ENCODE measurements around the gene MSMP.

MSMP gene

DNA sequence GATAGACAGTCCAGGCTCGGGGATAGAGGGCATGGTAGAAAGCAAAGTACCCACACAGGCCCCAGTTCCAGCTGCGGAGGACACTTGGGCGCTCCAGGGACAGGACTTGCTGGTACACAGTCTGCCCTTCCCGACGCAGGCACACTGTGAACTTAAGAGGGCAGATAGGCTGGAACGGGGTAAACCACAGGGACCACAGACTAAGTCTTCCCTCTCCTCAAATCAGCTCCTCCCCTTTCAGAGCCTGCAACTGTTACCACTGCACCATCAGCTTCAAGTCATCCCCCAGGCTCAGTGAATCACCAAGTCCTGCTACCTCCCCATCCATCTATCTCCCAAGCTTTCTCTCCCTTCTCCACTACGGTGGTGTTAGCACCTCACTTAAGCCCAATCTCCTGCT lies 12.3 kb downstream of the MSMP start:
- no peak for DNase-seq

DNA sequence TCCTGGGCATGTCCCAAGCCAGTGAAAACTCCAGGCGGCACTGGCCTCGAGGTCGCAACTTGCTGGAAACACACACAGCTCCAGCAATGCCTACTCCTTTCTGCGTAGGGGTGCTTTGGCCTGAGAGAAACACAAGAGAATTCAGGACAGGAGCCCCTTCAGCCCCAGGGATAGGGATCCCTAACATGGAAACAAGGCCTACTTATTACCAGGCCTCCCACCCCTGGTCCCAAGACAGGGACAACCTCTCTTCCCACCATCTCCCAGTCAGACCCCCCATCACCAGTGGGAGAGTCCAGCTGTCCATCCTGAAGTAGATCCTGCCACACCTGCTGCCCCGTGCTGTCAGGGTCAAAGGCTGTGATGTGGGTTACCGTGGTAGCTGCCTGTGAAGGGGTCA lies 13.8 kb downstream of the MSMP start:
- DNase-seq, result no peak

DNA sequence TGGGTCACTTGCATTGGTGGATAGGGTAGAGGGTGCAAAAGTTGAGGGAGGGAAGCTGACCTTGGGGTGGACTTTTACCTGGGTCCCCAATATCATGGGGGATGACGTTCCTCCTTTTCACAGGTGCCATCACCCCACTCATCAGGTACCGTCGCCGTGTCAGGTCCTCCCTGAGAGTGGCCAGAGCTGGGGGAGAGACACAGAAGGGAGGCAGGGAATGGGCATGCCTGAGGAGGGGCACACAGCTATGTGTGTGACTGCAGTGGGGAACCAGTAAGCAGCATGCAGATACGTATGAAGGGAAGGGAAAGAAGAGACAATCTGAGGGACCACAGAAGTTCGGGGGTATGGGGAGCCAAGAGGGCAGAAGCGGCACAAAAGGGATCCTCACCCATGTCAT lies 15.2 kb downstream of the MSMP start:
- no peak for DNase-seq

GRCh38 chr9:35738186-35738585 lies 15.9 kb downstream of the MSMP start:
- no peak for DNase-seq

DNA sequence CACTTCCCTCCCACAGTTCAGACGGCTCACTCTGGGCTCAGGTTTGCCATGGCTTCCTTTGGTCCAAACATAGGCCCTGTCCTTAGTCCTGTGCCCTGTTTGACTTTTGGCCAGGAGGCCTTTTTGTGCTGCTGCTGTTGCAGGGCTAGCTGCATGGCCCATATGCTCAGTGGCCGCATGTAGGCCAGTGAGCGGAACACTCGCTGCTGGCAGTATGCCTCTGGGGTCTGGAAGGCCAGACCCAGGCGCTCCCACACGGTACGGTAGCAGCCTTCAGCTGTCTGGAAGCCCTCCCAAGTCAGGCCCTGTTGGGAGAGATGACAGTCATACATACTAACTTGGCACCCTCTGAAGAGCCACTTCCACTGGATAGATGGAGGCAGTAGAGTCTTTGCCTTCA lies 16.9 kb downstream of the MSMP start:
- no peak for DNase-seq

GRCh38 chr9:35736201-35736633 lies 17.9 kb downstream of the MSMP start:
- DNase-seq, result peak; percentile 50

DNA sequence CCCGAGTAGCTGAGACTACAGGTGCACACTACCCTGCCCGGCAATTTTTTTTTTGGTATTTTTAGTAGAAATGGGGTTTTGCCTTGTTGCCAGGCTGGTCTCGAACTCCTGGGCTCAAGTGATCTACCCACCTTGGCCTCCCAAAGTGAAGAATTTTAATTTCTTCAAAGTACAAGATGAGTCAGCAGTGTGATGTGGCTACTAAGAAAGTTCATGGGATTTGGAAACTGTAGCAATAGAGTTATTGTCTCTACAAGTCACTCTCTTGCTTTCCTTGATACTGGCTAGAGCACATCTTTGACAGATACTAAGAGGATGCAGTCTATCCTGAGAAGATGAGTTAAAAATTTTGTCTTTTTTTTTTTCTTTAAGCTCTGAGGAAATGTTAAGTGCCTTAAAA lies 20.0 kb downstream of the MSMP start:
- no peak for DNase-seq

DNA sequence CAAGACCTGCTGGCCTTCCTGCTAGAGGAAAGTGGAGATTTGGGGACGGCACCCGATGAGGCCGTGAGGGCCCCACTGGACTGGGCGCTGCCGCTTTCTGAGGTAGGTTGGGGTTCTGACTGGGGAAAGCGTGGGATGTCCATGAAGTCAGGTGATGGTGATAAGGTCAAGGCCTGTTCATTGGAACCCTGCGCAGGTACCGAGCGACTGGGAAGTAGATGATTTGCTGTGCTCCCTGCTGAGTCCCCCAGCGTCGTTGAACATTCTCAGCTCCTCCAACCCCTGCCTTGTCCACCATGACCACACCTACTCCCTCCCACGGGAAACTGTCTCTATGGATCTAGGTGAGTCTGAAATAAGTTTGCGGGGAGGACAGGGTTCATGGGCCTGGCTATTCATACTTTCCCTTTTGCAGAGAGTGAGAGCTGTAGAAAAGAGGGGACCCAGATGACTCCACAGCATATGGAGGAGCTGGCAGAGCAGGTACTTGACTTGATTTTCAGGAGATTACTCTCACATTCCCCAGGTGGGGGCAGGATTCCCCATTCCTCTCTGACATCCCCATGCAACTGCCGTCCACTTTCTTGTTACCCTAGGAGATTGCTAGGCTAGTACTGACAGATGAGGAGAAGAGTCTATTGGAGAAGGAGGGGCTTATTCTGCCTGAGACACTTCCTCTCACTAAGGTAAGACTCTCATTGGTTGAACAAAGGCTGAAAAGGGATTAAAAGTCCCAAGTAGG lies 21.1 kb downstream of the MSMP start:
- DNase-seq, result no peak

DNA sequence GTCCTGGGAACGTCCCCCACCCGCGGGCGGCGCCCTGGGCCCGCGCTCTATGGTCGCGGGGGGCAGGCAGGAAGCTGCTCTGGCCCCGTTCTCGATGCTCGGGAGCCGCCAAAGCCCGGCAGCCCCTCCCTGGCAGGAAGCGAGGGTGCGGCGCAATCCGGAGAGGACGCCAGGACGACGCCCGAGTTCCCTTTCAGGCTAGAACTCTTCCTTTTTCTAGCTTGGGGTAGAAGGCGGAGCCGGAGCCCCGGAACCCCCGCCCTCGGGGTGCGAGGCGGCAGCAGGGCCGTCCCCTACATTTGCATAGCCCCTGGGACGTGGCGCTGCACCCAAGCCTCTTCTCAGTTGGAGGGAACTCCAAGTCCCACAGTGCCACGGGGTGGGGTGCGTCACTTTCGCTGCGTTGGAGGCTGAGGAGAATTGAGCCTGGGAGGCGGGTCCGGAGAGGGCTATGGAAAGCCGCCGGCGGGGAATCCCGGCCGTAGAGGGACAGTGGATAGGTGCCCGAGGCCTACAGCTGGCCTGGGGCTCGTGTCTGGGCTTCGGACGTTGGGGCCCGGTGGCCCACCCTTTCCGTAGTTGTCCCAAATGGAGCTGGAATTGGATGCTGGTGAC lies 21.8 kb downstream of the MSMP start, which contains the start of the genes CREB3 and TLN1:
Gene CREB3, plus strand, starts transcription at position 482 of the 615 bp plus-strand sequence. Its CDS starts 107 bp downstream, at position 589.
Gene TLN1, minus strand, starts transcription at position 11 of the 615 bp plus-strand sequence. CDS start 6,501 bp downstream, outside the sequence.
- DNase-seq, result peak; percentile 98

GRCh38 chr9:35731415-35732184 lies 22.5 kb downstream of the MSMP start:
- DNase-seq, result no peak

DNA sequence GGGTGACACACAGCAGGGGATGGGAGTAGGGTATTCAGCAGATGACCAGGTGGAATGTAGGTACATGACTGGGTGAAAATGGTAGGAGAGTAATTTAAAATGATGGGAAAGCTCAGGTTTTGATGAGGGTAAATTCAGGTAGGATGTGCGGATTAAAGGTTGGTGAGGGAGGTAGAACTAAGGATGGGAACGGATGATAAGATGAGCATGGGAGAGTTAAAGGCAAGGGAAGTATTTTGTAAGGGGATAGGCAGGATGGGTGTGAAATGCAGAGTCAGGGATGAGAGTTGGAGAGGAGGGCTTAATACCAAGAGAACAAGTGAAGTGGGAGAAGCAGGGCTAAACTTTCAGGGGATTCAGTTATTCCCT lies 23.6 kb downstream of the MSMP start:
- no peak for DNase-seq

DNA sequence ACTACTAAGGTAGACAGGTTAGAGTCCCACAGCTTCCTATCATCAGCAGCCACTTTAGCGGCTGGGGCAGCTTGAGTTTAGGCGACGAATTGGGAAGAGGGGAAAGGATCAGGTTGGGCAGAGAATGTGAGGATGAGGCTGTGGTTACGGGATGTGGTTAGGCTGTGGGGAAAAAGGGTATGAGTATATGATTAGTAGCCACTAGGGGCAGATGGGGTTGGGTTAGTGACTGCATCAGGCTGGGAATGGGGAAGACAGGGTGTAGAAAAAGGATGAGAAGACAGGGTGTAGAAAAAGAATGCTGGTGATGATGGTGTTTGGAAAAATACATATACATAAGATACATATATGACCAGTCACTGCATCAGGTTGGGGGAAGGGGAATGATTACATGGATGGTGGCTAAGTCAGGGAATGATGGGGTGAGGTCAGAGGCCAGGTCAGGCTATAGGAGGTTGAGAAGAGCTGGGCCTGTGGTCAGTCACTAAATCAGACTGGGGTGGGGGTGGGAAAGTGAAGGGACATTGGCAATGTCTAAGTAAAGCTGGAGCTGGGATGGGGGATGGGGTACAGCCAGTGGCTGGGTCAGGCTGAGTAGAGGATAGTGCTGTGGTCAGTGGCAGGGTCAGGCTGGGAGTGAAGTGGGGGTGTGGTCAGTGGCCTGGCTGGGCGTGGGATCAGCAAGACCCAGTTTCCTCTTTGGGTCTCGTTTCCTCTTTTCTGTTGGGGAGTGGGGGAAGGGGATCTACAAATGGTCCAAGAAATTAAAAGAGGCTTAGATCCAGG lies 24.2 kb downstream of the MSMP start:
- no peak for DNase-seq

DNA sequence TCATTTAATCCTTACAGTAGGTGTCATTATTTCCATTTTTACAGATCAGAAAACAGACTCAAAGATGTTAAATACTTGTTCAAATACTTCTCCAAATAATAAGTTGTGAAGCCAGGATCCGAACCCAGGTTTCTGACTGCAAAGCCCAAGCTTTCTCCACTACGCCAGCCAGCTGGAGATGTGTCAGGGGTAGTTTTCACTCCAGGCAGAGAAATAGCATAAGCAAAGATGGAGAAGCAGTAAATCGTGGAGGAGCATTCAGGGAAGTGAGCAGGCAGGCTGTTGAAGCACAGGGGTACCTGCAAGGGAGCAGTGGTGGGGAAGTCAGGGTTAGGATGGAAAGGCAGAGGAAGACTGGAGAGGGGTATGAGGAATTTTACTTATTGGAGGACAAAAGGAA lies 25.0 kb downstream of the MSMP start:
- no peak for DNase-seq

DNA sequence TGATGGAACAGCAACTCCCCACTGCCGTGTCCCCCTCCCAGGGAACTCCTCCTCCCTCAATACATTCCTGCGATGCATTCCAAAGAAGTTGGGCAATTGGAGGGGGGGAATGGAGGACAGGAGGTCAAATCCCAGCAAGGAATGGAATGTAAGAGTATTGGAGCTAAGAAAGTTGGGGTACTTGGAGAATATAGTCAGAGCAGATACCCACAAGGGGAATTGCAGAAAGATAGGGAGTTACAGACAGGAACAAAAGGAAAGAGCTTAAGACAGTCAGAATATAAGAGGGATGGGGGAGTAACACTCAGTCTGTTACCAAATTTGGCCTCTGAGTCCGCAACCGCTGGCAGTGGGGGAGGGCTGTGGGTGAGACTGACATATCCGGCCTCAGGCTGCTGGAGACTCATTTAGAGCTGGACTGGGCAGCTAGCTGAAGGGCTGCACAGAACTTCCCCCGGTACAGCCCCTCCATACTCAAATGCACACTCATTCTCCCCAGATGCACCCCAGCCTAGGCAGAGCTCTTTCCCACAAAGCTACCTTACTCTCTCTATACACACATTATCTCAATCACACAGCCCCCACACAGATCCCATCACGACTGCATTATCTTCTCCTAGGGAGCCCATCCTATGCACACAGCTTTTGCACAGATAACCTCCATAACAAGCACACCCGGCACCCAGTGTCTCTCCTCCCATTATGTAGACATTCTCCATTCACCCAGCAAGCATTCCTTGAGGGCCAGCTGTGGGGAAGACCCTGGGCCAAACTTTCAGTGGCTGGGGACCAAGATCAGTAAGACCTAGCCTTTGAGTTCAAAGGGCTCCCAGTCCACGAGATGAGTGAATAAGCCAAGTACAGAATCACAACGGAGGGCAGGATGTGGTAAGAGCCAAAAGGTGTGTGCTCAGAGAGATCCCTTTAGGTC lies 25.8 kb downstream of the MSMP start:
- no peak for DNase-seq

DNA sequence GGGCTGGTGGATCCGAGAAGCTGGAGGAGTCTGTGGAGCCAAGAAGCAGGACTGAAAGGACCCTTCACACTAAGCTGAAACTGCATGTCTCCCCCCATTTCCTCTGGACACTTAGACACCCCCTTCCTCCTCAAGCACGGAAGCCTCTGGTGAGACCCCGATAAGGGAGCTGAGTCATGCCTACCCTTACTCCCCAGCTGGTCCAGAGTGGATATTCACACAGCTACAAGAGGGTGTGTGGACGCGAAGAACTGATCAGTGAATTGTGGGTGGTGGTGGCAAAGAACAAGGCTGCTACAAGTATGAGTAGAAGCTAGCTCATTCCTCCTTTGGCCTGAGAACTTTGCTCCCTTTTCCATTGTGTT lies 26.4 kb downstream of the MSMP start:
- DNase-seq, result no peak

DNA sequence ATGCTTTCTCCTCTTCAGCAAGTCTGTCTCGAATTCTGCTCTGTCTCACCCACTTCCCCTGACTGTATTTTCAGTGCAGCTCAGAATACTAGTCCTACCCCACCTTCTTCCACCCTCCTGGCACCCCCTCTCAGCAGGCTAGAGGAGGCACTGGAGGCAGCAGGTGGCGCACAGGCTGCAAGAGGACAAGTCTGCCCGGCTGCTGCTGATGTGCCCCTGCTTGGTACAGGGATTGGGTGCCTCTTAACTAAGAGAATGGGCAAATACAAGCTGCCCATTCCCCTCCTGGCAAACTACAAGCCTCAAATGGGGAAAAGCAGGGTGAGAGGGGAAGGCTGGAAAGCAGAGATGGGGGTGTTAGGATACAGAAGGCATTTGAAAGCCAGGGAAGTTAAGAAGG lies 27.1 kb downstream of the MSMP start:
- DNase-seq, result no peak

GRCh38 chr9:35725362-35725761 lies 28.7 kb downstream of the MSMP start:
- DNase-seq, result no peak

- no peak for DNase-seq
Observed at GRCh38 chr9:35723908-35724307, 30.2 kb downstream of the MSMP start.

GRCh38 chr9:35723426-35723825 lies 30.6 kb downstream of the MSMP start:
- DNase-seq, result no peak

DNA sequence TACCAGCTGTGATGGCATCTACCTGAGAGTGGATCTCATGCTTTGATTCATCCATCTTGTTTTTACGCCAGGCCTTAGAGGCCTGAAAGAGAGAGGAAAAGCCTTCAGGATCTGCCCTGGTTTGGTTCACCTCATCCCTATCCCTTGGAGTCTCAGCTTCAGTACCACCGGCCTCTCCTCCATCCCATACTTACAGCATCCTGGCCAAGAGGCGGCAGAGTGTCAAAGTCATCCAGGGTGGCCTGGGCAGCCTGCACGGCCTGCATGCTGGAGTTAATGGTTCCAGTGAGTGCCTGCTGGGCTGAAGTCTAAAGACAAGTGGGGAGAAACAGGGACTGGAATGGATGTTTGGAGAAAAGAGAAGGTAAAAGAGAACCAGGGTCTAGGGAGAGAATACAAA lies 34.5 kb downstream of the MSMP start:
- no peak for DNase-seq

- DNase-seq, result no peak
Observed at GRCh38 chr9:35718721-35719511, 35.2 kb downstream of the MSMP start.

All from activated effector memory CD4-positive, alpha-beta T cell treated with Interleukin-2 at 50 U/mL for 16 hours (primary cell).